H1 (cell line): ENCODE data around the gene SPATS2. TPM values are rescaled to one million over a fixed set of nuclear protein-coding genes. Genes with fewer than 3 reads are reported as not detected.

ENCODE experiments used
- BACH1 ChIP-seq: IDR thresholded peaks from 2 replicates; pipeline ENCODE4 v1.6.1; 2012; ENCODE audit warnings: low read length, improper control_type of control experiment
- BRCA1 ChIP-seq: IDR thresholded peaks from 2 replicates; pipeline ENCODE4 v1.6.1; 2012; ENCODE audit warnings: low read depth, low read length, improper control_type of control experiment
- CHD7 ChIP-seq: fragments of 300-600 bp; sonication (generic); IDR thresholded peaks from 2 replicates; pipeline ENCODE4 v1.7.1; 2012; ENCODE audit warnings: low read length, moderate library complexity, mild to moderate bottlenecking, inconsistent platforms; ENCODE audit not compliant: insufficient replicate concordance
- EZH2 ChIP-seq: fragments of 200-600 bp; sonication (generic); IDR thresholded peaks from 2 replicates; pipeline ENCODE4 v1.7.1; 2012; ENCODE audit warnings: low read depth, mild to moderate bottlenecking, moderate library complexity, low read length, inconsistent platforms; ENCODE audit not compliant: severe bottlenecking
- JUND ChIP-seq: IDR thresholded peaks from 2 replicates; pipeline ENCODE4 v1.6.1; 2011; ENCODE audit warnings: mild to moderate bottlenecking, improper control_type of control experiment, low read length
- SIN3A ChIP-seq, 2 experiments: IDR thresholded peaks in 1 of 2; conservative IDR thresholded peaks in 1 of 2; 2 replicates each; pipeline ENCODE4 v1.6.1; 2011 to 2012; ENCODE audit warnings: low read length in 2 of 2, improper control_type of control experiment in 1 of 2, low read depth in 1 of 2, mild to moderate bottlenecking in 1 of 2
- SIRT6 ChIP-seq: IDR thresholded peaks from one replicate; pipeline ENCODE4 v1.7.1; 2012; ENCODE audit warnings: low read length, inconsistent platforms
- SP2 ChIP-seq: IDR thresholded peaks from 2 replicates; pipeline ENCODE4 v1.6.1; 2012; ENCODE audit warnings: mild to moderate bottlenecking, low read length, inconsistent platforms
- TCF12 ChIP-seq: IDR thresholded peaks from 2 replicates; pipeline ENCODE4 v1.6.1; 2011; ENCODE audit warnings: low read depth, mild to moderate bottlenecking, low read length
- polyA plus RNA-seq, 7 experiments: library from polyadenylated mRNA; depleted of rRNA in 3 of 7; stranded (reverse) in 5 of 7; unstranded in 2 of 7; fragments of >200 nt in 5 of 7; fragments of 200-250 nt in 2 of 7; gene quantifications; 1 replicate in 5 of 7; 2 replicates in 1 of 7; 4 replicates in 1 of 7; pipeline versions ENCODE4 v1.2.1 to v1.2.3, GENCODE V29; 2011 to 2013; ENCODE audit warnings: missing spikeins in 2 of 7, mixed read lengths in 2 of 7
- total RNA-seq: library from RNA; stranded (reverse); fragmentation: NEBNext Ultra II Directional; extraction: Animal tissue kit (Norgen Biotek cat#: 25700); gene quantifications from 2 replicates; pipeline ENCODE4 v1.2.1, GENCODE V29; 2021

The SPATS2 gene
- total and polyA plus RNA-seq, 2 of the 8 experiments (the other 6 are each of a cell fraction or from before 2014, with no cell fraction given), result 19.2 to 24.5 TPM

GRCh38 chr12:49548481-49548821, 181.2 kb downstream of the SPATS2 start (continued):
- no peak for TF ChIP-seq SIN3A (conservative IDR thresholded peaks at IDR 0.05 in 1 of 2, IDR thresholded peaks at IDR 0.05 in 1 of 2; ENCODE audit: low read depth in 1 of 2, low read length in 2 of 2)
- TF ChIP-seq TCF12, result no peak
- no peak for TF ChIP-seq EZH2
- TF ChIP-seq SP2, result no peak
- no peak for TF ChIP-seq BACH1
- TF ChIP-seq SIRT6, result no peak
- no peak for TF ChIP-seq JUND
- TF ChIP-seq CHD7, result no peak
- no peak for TF ChIP-seq BRCA1
